DMS 273 treated with DMSO at 0.1 percent for 48 hours (cell line): ENCODE data around the gene RHCG.

Experiments used
- DNase-seq: peaks from one replicate; lab custom pipeline; 2025; lab: John Stamatoyannopoulos, UW

The RHCG gene

DNA sequence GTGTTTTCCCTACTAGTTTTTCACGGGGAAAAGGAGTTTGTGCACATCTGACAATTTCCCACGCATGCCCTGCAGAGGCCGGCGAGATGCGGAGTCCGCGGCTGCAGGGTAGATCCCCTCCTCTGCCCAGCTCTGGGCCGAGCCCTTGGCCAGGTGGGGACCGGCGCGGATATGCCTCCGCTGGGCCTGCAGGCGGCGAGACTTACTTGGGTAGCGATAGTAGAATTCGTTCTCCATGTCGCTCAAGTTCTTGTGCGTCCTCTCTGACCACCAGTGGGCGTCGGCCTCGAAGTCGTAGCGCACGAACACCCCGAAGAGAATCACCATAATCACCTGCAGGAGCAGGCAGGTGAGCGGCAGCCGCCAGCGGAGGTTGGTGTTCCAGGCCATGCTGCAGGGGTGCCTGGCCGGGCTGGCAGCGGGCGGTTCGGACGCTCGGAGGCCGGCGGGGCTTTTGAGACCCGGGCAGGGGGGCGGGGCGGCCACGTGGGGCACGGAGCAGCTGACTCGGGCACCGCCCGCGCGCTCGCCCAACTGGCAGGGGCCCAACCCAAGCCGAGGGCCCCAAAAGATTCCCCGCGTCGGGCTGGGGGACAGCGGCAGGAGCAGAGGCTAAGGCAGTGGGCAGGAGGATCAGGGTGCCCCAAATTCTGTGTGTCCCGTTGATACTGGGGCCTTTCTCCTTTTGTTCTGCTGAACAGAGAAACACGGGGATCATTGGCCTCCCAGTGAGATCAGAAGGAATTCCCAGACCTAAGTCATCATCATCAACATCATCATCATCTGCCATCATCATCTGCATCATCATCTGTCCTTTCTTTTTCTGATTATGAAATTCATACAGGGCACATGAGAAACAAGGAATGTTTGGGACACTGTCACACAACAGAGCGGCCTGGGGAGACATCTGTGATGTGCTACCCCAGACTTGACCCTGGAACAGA, at the start of gene RHCG:
TSS of gene RHCG (minus strand) at position 429 of the 944 bp plus-strand sequence. CDS start at position 390, 39 bp downstream.
- DNase-seq = peak; percentile 25

DNA sequence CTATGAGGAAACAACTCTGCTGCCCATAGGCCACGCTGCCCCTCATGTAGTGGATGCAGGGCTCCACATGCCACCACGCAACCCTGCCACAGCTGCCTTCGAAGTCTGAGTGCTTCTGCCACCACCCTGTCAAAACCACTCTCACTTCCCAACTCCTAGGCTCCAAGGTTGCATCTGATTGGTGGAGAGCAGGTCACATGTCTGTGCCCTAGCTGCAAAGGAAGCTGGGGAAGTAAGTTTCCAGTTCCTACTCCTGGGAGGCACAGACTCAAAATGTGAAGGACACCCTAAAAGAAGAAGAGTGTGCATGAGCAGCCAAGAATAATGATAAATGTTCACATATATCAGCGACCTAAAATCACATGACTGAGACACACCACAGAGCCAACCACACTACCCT, 47.0 kb upstream of the RHCG start:
- DNase-seq = no peak

DNA sequence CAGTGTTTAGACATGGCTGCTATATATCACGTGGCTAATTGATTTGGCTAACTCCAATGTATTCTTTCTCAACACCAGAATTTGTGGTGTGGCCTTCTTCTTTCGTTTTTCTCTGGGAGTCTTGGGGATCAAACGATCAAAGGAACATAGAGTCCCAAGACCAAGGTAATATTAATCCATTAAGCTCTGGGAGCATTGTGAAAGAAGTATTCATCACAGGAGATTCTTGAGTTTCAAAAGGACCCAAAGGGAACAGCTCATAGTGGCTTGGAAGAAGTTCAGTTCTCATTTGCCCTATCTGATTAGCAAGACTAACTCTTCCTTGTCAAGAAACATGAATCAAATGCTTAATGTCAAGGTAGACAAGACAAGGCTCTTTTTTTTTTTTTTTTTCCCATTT, 46.0 kb upstream of the RHCG start:
- no peak for DNase-seq

DNA sequence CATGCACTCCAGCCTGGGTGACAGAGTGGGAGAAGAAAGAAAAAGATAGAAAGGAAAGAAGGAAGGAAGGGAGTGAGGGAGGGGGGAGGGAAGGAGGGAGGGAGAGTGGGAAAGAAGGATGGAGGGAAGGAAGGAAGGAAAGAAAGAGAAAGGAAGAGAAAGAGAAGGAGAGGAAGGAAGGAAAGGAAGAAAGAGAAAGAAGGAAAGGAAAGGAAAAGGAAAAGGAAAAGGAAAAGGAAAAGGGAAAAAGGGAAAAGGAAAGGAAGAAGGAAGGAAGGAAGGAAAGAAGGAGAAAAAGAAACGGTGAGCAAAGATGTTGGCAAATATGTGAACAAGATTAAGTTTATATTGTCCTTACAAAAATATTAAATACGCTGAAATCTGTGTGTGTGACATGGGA, 42.6 kb upstream of the RHCG start:
- no peak for DNase-seq

DNA sequence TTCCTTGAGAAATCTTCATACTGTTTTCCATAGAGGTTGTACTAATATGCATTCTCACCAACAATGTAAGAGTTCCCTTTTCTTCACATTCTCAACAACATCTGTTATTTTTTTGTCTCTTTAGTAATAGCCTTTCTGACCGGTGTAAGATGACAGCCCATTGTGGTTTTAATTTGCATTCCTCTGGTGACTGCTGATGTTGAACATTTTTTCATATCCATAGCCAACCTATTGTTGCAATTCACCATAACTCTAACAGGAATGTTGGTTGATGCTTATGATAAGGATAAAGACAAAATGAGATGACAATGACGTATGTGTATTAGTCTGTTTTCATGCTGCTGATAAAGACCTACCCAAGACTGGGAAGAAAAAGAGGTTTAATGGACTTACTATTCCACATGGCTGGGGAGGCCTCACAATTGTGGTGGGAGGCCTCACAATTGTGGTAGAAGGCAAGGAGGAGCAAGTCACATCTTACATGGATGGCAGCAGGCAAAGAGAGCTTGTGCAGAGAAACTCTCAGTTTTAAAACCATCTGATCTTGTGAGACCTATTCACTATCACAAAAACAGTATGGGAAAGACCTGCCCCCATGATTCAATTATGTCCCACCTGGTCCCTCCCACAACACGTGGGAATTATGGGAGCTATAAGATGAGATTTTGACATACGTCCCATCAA, 37.6 kb upstream of the RHCG start:
- DNase-seq = no peak

DNA sequence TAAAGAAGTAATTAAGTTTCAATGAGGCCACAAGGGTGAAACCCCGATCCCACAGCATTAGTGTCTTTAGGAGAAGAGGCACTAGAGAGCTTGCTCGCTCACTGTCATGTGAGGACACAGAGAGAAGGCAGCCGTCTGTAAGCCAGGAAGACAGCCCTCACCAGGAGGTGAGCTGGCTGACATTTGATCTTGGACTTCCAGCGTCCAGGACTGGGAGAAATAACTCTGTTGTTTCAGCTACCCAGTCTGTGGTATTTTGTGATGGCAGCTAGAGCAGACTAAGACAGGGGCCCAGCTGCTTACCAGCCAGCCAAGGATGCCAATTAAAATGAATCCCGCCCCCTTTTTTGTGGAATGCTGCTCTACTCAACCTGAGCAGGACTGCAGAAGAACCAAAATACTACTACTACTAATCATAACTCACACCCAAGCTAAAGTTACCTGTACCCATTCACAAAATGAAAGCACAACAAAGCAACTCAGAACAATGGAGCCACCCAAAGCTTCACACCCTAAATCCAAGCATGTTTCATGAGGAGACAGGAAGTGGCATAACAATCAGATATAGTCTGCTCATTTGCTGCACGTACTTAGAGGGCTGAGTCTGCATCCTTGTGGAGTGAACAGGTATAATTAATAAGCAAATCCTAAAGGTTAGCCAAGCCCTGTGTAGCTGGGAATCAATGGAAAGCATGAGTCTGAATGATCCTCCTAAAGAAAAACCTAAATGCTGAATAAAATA, 35.6 kb upstream of the RHCG start:
- no peak for DNase-seq

DNA sequence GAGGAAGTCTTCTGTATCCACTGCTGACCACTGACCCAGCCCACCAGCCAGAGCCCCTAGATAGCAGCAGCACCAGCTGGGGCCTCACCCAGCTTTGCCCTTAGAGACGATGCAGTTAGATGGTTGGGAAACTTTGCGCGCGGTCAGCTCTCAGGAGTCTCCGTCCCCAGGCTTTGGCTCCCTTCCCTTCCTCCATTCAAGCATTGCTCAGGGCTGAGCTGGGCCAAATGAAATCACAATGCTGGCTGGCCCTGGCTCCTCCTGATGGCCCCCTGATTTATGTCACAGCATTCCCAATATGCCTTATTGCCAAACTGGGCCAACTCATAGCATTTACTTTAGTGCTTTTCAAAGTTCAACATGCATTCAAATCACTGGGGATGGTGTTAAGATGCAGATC, 34.6 kb upstream of the RHCG start:
- DNase-seq = no peak

DNA sequence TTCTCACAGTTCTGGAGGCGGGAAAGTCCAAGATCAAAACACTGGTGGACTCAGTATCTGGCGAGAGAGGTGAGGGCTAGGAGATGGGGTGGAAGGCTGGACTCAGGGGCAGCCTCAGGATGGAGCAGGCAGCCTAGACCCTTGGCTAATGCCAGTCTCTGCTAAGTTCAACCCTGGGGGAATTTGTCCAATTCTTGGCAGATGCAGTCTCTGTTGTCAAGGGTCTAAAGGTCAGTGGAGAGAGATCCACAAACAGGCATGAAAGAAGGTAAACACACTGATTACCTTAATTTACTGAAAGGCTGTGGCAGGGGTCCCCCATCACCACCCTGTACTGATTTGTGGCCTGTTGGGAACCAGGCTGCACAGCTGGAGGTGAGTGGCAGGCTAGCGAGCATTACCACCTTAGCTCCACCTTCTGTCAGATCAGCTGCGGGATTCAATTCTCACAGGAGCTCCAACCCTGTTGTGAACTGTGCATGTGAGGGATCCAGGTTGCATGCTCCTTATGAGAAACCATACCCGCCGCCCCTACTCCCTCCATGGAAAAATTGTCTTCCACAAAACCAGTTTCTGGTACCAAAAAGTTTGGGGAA, 32.5 kb upstream of the RHCG start:
- DNase-seq = no peak

DNA sequence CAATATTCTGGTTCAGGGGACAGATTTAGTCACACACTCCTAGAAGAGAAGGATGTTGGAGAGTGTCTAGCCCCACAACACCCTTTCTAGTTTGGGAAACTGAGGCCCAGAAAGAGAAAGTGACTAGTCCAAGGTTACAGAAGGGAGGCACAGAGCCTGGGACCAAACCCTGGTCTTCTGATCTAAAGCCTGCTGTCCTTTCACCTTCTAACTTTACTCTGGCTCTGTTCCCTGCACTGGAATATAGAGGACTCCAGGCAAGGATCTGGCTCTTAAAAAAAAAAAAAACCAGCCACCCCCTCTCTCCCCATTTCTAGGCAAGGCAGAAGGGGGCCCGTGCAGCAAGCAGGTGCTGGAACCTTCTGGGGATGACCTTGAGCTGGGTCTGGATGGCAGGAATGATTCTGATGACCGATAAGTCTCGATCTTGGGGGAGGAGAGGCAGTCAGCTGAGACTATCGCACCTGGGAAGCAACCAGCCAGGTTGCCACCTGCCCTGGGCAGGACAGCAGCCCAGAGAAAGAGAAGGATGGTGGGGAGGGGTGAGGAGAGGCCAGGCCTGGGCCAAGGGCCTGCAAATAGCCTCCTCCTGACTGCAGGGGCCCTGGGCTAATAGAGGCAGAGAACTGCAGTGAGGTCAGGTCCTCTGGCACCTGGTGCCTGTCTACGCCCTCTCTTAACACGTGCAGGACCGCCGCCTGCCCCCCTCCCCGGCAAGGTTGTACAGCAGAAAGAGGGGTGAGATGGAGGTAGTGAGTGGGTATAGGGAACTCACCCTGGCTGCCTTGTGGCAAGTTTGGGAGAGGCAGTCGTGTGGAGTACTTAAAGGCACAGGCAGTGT, 30.4 kb upstream of the RHCG start:
- DNase-seq = no peak

DNA sequence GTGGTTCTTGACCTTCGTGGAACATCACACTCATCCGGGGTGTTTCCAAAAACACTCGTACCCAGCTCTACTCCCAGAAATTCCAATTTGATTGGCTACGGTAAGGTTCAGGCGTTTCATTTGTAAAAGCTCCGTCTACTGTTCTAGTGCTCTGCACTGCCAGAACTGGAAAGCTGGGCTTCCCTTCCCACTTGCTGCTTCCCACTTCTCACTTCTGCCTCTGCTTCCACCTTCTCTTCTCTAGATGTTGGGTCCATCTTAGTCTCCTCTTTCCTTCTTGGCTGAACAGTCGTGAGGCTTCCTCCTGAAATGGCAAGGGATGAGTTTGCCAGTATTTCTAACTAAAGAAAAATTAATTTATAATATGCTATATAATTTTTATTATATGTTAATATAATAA, 29.8 kb upstream of the RHCG start:
- no peak for DNase-seq

DNA sequence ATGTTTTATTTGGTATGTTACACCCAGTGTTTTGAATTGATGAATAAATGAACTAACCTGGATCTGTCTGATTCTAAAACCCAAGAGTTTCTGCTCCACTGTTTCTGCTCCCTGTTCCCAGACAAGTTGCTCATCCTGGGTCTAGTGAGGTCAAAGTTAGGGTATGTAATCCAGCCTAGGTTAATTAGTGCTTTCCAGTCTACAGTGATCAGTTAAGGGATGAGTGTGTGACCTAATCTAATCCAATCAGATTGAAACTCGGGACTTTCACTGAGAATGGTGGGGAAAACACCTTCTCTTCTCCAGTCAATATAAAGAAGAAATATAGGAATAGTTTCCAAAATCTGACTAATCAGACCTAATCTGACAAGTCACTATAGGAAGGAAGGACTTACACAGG, 27.8 kb upstream of the RHCG start:
- no peak for DNase-seq

DNA sequence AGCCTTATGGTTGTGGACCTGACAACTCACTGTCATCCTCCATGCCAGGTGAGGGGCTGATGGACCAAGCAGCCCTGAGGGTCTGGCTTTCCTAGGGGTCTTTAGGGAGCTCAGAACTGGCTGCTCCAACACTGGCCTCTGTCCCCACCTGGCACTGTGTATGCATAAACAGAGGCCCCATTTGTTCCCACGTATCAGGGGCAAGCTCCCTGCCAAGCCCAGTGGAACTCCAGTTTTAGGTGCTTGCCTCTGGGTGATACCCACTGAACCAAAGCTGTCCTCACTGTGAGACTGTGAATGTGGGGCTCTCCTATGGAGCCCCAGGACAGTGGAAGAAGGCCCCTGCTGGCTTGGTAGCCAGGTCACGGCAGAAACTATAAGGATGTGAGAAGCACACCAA, 26.7 kb upstream of the RHCG start:
- DNase-seq = no peak

DNA sequence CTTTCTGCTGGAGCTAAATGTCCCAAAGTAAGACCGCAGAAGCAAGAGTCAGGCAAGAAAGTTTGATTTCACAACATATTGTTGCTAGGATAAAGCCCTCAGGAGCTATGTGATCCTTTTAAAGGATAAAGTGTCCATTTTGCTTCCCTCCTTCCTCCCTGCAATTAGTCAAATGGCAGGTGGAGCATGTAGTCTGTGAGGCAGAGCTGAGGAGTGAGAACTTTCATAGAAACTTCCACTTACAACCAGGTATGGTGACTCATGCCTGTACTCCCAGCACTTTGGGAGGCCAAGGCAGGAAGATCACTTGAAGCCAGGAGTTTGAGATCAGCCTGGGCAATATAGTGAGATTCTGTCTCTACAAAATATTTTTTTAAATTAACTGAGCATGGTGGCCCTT, 25.2 kb upstream of the RHCG start:
- no peak for DNase-seq

DNA sequence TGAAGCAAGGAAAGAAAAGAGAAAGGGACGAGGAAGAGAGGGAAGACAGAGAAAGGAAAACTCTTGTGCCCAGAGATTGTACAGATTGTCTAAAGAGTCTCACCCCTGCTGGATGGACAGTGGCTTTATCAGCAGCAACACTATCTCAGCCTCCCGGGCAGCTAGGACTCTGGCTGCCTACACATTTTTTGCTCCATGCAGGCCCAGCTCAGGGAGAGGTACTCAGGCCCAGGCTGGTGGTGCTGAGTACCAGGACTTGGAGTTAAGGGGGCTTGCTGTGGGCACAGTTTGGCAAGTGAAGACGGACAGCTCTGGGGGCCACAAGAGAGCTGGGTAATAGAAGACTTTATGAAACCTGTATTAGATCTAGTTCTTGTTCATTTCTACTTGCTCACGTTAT, 19.1 kb upstream of the RHCG start:
- no peak for DNase-seq

DNA sequence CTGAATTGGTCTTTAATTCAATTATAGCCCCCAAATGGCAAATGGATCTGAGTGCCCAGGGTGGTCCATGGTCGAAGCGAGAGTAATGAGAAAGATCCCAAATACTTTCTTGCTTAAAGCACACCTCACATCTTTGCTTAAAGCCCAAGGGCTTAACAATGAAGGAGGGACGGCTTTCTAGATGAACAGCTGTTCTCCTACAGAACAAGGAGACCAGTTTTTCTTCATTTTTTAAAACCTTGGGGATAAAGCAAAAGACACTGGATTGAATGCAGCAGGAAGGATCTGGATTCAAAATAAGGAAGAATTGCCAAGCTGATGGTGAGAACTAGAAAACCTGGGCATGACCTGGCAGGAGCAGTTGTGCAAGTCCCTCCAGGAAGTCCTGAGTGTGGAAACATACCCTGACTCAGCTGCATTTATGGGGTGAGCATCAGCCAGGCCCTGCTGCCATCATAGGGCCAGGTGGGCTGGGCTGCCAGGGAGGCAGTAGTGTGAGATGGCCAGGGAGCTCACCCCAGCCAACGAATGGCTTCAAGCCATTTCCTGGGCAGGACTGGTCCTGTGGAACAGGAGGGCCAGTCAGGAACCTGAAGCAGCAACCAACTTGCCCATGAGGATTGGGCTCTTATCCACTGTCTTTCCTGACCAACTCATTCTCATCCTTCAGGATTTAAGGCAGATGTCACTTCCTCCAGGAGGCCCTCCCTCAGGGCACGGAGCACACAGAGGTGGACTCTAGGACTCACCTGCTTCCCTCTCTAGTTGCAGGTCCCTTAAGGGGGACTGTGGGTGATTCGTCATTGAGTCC, 18.4 kb upstream of the RHCG start:
- DNase-seq = no peak

DNA sequence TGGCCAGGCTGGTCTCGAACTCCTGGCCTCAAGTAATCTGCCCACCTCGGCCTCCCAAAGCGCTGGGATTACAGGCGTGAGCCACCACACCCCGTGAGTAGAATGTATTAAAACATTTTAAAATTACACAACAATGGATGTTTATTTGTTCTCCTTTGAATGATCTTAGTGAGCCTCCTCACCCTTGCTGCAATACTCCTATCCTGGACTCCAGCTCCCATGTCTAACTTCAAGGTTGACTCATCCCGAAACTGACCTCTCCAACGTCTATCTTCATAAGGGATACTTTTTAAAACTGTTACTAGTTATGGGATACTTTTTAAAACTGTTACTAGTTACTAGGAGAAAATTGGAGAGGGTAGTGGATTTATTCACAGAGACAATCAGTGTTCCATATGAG, 17.8 kb upstream of the RHCG start:
- DNase-seq = no peak

DNA sequence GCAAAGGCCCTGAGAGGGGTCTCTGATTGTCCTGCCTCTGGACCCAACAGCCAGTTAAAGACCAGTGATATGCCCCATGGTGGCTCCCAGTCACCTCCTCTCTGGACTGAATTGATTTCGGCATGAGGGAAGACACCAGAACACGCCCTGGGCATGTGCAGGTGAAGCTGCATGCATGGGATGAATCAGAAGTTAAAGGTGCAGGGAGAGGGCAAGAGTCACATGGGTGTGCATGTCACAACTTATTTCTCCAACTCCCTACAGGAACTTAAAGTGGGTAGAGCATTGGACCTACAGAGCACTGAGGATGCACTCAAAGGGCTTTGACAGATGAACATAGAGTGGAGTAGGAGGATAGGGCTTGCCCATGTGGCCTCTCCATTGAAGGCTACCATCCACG, 16.9 kb upstream of the RHCG start:
- DNase-seq = no peak

DNA sequence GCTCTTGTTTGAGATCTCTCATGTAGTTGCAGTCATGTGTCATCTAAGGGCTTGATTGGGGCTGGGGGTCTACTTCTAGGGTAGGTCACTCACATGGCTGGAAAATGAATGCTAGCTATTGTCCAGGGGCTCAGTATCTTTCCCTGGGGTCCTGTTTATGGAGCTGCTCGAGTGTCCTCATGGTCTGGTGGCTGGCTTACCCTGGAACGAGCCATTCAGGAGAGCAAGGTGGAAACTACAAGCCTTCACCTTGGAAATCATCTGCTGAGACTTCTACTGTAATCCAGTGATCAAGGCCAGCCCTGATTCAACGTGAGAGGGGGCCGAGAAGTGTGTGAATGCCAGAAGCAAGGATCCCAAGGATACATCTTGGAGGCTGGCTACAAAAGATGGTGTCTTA, 16.2 kb upstream of the RHCG start:
- no peak for DNase-seq

DNA sequence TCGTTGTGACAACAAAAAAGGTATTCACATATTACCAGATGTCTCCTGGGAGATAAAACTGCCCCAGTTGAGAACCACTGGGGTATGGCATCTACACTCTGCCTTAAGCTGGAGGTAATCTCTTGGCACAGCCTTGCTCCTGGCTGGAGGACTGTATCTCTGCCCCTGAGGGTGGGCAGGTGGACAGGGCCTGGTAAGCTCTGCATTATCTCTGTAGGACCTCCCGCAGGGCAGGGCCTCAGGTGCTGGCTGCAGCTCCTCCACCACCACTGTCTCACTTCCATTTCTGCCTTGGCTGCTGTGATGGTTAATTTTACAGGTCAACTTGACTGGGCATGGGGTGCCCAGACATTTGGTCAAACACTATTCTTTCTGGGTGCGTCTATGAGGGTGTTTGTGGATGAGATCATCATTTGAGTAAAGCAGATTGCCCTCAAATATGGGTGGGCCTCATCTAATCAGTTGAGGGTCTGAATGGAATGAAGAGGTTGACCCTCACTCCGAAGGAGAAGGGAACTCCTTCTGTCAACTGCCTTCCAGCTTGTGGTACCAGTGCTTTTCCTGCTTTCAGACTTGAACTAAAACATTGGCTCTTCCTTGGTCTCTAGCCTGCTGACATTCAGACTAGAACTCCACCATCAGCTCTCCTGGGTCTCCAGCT, 9.8 kb upstream of the RHCG start:
- no peak for DNase-seq

DNA sequence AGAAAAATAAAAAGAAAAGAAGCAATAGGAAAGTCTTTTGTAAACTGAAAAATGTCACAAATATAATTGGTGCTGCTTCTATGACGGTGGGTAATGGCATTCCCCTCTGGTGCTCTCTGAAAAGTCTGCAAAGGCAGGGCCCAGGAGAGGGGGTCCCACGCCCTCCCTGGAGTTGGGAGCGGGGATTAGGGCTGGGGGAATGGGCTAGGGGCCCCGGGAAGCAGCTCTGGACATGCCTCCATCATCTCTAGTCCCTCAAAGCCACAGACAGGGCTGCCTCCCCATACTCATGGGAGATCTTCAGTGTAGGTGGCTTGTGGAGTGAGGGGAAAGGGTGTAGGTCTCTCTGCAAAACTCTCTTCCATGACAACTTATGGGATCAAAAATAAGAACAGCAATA, 7.8 kb upstream of the RHCG start:
- DNase-seq = no peak
